ENCODE measurements around the gene GPLD1.

GRCh38 chr6:24497254-24497970 is 8.0 kb upstream of the GPLD1 start:
- no peak for TF ChIP-seq EZH2phosphoT487 (conservative IDR thresholded peaks at IDR 0.05; ENCODE audit: low read length)
- TF ChIP-seq, protein P1, sequence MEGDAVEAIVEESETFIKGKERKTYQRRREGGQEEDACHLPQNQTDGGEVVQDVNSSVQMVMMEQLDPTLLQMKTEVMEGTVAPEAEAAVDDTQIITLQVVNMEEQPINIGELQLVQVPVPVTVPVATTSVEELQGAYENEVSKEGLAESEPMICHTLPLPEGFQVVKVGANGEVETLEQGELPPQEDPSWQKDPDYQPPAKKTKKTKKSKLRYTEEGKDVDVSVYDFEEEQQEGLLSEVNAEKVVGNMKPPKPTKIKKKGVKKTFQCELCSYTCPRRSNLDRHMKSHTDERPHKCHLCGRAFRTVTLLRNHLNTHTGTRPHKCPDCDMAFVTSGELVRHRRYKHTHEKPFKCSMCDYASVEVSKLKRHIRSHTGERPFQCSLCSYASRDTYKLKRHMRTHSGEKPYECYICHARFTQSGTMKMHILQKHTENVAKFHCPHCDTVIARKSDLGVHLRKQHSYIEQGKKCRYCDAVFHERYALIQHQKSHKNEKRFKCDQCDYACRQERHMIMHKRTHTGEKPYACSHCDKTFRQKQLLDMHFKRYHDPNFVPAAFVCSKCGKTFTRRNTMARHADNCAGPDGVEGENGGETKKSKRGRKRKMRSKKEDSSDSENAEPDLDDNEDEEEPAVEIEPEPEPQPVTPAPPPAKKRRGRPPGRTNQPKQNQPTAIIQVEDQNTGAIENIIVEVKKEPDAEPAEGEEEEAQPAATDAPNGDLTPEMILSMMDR (IDR thresholded peaks at IDR 0.05; ENCODE audit: insufficient read depth, low read length, poor library complexity, severe bottlenecking): no peak

Data from SU-DHL-6 (cell line).